ENCODE measurements around the gene TMEM41B. TPM values are rescaled to one million over a fixed set of nuclear protein-coding genes. Genes with fewer than 3 reads are reported as not detected.
"Not testable (repeated sequence)": the region's sequence is repeated elsewhere in the genome, so short reads cannot be mapped to it uniquely, and the experiment has no call there.

TMEM41B gene, protein sequence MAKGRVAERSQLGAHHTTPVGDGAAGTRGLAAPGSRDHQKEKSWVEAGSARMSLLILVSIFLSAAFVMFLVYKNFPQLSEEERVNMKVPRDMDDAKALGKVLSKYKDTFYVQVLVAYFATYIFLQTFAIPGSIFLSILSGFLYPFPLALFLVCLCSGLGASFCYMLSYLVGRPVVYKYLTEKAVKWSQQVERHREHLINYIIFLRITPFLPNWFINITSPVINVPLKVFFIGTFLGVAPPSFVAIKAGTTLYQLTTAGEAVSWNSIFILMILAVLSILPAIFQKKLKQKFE
- total RNA-seq (2014; rRNA removed; shearing (Covaris generic)), result 28.2 and 31.7 TPM in 2 replicates

DNA sequence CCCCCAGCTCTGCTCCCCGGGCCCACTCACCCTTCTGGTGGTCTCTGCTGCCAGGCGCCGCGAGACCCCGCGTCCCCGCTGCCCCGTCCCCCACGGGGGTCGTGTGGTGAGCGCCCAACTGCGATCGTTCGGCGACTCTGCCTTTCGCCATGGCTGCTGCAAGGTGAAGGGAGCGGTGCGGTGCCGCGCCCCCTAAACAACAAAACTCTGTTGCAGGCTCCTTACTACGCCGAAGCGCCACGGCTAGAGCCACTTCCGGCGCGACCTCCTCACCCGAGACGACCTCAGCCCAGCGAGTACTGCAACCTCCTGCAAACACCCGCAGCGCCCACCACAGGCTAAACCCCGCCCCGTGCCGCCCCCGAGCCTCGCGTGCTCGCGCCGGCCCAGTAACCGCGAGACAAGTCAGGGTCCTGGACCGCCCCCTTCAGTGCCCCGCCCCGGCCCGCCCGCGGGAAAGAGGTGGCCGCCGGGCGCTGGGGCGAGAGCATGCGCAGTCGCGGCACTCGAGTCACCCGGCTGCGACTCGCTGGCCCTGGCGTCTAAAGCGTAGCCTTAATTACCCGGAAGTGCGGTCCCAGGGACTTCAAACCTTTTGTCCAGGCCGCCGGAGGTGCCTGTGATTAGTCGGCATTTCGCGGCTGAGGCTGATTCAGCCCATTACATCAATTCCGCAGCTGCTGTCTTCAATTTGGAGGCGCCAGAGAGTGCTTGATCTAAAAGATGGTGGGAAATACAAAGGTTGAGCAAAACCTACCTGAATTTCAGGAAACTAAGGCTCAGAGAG is at the start of gene TMEM41B:
Gene TMEM41B, minus strand, starts transcription at position 303 of the 787 bp plus-strand sequence. Its CDS starts 152 bp downstream, at position 151.
- DNase-seq (ENCODE audit: low read depth), result peak; percentile 99

DNA sequence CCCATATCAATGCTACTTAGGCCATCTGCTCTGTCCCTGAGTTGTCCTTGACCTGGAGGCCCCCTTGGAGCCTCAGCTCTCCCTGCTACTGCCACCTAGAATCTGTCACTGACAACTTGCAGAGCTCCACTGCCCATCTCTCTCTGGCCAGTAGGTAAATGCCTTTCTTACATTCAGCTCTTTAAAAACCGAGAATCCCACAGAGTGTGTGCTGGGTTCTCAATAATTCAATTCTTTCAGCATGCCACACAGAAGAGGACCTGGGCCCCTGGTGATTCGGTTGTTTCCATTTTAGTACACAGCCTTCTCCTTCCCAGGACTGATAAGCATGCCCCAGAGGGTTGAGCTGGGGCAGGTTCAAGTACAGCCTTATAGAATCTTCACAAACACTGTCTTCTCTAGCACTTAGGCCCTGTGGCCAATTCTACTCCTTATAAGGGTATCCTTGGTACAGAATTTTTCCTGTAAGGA is 48.0 kb upstream of the TMEM41B start:
- no peak for DNase-seq (ENCODE audit: low read depth)

DNA sequence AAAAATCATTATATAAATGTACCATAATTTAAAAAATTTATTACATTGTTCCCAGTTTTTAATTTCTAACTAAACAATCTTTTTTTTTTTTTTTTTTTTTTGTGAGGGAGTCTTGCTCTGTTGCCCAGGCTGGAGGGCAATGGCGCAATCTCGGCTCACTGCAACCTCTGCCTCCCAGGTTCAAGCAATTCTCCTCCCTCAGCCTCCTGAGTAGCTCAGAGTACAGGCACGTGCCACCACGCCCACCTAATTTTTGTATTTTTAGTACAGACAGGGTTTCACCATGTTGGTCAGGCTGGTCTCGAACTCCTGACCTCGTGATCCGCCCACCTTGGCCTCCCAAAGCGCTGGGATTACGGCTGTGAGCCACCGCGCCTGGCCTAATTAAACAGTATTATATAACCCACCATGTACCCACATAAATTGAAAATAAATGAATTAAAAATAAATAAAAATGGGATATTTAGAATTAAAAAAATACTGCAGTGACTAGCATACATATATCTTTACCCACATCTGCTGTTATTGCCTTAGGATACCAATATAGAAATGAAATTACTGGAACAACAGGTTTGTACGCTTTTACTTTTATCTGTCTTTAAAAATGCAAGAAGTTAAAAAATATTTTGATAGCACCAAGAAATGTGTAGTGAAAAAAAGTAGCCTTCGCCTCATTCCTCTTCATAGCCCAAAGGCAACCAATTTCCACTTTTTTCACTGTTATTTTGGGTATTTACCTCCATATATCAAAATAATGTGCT is 46.6 kb upstream of the TMEM41B start:
- DNase-seq (ENCODE audit: low read depth), result not testable (repeated sequence)

GRCh38 chr11:9357041-9357440 is 42.6 kb upstream of the TMEM41B start:
- no peak for DNase-seq (ENCODE audit: low read depth)

DNA sequence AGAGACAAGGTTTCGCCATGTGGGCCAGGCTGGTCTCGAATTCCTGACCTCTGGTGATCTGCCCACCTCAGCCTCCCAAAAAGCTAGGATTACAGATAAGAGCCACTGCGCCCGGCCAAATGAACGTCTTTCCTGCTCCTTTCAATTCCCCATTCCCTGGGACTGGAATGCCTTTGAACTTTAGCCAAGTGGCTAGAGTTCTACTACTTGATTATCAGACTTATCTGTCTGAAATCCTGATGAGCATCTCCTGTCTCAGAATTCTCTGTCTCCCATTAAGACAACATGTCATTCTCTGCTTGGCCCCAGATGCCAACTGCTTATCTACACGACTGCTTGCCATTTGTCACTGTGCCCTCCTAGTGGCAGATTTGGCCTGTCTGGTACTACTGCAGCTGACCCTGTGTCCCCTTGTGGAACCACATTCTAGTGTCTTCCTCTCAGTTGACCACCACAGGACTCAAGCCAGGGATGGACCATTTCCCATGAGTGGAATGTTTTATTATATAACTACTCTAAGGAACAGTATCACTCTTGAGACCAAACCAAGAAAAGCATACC is 37.0 kb upstream of the TMEM41B start:
- no peak for DNase-seq (ENCODE audit: low read depth)

GRCh38 chr11:9347779-9348178 is 33.4 kb upstream of the TMEM41B start:
- not testable (repeated sequence) for DNase-seq (ENCODE audit: low read depth)

- no peak for DNase-seq (ENCODE audit: low read depth)
Measured at GRCh38 chr11:9347100-9347499, 32.7 kb upstream of the TMEM41B start.

GRCh38 chr11:9344061-9344680 is 29.8 kb upstream of the TMEM41B start:
- no peak for DNase-seq (ENCODE audit: low read depth)

DNA sequence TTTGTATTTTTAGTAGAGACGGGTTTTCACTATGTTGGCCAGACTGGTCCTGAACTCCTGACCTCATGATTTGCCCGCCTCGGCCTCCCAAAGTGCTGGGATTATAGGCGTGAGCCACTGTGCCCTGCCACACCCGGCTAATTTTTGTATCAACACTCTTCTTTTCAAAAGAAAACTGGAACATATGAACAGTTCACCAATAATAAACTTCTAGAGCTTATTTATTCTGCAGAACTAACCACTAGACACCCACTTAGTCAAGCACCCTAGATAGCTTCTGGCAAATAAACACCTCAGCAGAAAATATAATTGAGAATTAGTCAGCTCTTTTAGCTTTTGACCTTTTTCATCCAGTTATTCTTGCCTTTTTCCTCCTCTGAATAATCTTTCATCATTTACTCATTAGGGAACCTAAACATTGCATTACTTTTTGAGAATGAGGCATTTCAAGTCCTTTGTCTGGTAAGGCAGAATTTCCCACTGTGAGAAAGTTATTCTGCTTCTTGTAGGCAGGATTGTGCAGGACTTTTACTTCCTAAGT is 27.3 kb upstream of the TMEM41B start:
- DNase-seq (ENCODE audit: low read depth), result no peak

DNA sequence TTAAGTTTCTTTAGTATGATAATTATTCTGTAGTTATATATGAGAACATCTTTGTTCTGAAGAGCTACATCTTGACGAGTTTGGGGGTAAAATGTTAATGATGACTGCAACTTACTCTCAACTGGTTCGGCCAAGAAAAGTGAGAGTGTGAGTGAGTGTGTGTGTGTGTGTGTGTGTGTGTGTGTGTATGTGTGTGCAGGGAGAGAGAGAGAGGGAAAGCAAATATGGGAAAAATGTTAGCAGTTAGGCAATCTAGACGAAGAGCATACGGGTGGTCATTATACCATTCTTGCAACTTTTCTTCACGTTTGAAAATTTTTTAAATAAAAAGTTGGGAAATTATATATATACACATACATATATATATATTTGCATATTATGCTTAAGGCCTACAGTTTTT is 18.3 kb upstream of the TMEM41B start:
- no peak for DNase-seq (ENCODE audit: low read depth)

GRCh38 chr11:9330387-9331384 is 16.3 kb upstream of the TMEM41B start:
- peak; percentile 77 for DNase-seq (ENCODE audit: low read depth)

DNA sequence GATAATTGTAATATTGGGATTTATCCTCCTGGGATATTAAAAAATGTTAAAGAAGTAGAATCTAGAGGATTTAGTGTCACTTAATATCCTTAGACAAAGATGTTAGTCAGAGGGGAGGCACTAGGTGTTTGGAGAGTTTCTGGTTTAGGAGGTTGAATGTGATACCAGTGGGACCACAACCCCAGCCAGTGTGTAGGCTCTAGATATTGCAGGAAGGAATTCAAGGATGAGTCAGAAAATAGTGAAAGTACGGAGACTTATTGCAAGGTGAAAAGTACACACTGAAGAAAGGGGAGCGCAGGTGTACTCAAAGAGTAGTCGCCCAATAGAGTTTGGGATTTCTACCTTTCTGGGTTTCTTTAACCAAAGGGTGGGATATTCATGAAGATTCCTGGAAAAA is 5.7 kb upstream of the TMEM41B start:
- no peak for DNase-seq (ENCODE audit: low read depth)

DNA sequence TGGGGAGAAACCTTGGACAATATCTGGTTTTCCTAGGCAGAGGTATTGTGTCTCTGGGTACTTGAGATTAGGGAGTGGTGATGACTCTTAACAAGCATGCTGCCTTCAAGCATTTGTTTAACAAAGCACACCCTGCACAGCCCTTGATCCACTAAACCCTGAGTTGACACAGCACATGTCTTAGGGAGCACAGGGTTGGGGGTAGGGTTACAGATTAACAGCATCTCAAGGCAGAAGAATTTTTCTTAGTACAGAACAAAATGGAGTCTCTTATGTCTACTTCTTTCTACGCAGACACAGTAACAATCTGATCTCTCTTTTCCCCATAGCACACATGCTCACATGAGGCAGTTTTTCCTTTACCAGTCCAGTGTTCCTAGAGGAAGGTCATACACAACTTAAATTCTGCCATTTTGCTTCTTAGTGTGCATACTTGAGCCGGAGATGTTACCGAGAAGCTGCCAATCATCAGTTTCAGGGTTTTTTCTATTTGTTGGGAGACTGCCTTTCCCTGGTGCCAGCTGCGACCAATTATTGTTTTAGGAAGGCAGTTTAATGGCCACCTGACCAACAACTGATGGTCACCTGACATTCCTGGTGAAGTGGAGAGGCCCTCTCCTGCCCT is 5.1 kb upstream of the TMEM41B start:
- not testable (repeated sequence) for DNase-seq (ENCODE audit: low read depth)

- not testable (repeated sequence) for DNase-seq (ENCODE audit: low read depth)
Measured at GRCh38 chr11:9318442-9319376, 4.3 kb upstream of the TMEM41B start.

DNA sequence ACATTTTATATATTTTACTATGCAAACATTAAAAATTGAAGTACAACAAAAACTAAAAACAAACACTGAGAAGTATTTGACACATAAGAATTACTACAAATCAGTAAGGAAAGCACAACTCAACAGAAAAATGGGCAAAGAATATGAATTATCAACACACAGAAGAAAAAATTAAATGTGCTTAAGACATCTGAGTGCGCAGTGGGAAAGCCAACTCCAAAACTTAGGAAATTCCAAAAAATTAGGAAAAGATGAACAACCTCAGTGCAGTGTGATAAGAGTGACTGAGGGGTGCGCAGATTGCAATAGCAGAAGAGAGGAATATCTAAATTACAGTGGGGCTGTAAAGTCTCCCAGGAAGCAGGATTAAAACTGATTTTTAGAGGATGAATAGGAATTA is 1.9 kb upstream of the TMEM41B start:
- DNase-seq (ENCODE audit: low read depth), result no peak

- peak; percentile 82 for DNase-seq (ENCODE audit: low read depth)
Measured at GRCh38 chr11:9315078-9315688, 790 bp upstream of the TMEM41B start.

DNA sequence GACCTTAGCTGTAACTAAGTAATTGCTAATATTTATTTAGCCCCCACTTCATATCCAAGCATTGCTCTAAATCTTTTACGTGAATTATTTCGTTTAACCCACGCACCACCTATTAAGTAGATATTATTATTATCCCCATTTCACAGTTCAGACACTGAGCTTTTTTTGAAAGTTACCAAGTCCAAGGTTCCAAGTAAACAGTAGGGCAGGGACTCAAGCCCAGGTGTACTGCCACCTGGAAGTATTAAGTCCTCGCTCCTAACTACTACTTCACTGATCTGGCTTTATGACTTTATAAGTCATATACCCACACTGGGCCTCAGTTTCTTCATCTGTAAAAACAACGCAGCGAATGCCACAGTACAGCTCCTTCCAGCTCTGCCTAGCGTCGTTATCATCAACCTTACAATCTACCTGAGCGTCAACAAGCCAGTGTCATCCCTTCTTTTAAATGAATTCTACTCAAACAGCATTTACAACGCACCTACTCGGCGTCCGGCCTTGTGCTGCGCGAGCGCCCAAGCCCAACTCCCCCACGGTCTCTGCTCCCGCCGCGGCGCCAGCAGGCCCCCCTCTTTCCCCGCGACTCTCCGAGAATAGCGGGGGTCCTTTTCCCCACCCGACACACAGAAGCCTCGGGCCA is 624 bp downstream of the TMEM41B start:
- DNase-seq (ENCODE audit: low read depth), result peak; percentile 24

Data from Daoy (cell line).